ENCODE results near the gene HLA-A. TPM values are rescaled to one million over a fixed set of nuclear protein-coding genes. Genes with fewer than 3 reads are reported as not detected.

Gene HLA-A
- total RNA-seq, 6 experiments from 2014 or later = 107 to 561 (median 406) TPM

GRCh38 chr6:29953001-29953441 is 10.7 kb downstream of the HLA-A start:
- 60% methylated on average over 1 of the region's 3 CpGs for whole genome bisulfite sequencing (ENCODE audit: insufficient coverage, low coverage, low lambda C conversion rate, missing lambda C conversion rate)
- Histone ChIP-seq H3K4me3 (no peak overlapping the region), H3K27ac (no peak overlapping the region), H3K4me1 (no peaks in the 10 kb centered on the region), H3K9me3 (no peaks in the 10 kb centered on the region), H3K36me3 (no peaks in the 10 kb centered on the region), H3K27me3 (no peaks in the 10 kb centered on the region)
- no peak for ATAC-seq
- DNase-seq = no peak
- TF ChIP-seq CTCF (IDR thresholded peaks at IDR 0.05) (no peak), POLR2A (IDR thresholded peaks at IDR 0.05) (no peak)
- intact Hi-C loops (cut with DNase I) = no loop called here

GRCh38 chr6:29953686-29954085 is 11.4 kb downstream of the HLA-A start:
- no peak for TF ChIP-seq CTCF (IDR thresholded peaks at IDR 0.05)
- no peak for TF ChIP-seq POLR2A (IDR thresholded peaks at IDR 0.05)
- Histone ChIP-seq H3K9me3 (no peaks in the 10 kb centered on the region), H3K27ac (no peak overlapping the region), H3K4me1 (no peaks in the 10 kb centered on the region), H3K36me3 (no peaks in the 10 kb centered on the region), H3K4me3 (no peak overlapping the region), H3K27me3 (no peaks in the 10 kb centered on the region)
- WGBS (ENCODE audit: insufficient coverage, low coverage, low lambda C conversion rate, missing lambda C conversion rate) = 60% methylated on average over 1 of the region's 2 CpGs
- DNase-seq (no peak), ATAC-seq (peak in 1 of 4 donors; percentile 15)
- intact Hi-C loops (cut with DNase I) = no loop called here

GRCh38 chr6:29954272-29954671 is 11.9 kb downstream of the HLA-A start:
- Histone ChIP-seq H3K4me3 (no peak overlapping the region), H3K27me3 (no peaks in the 10 kb centered on the region), H3K27ac (no peak overlapping the region), H3K4me1 (no peaks in the 10 kb centered on the region), H3K9me3 (no peaks in the 10 kb centered on the region), H3K36me3 (no peaks in the 10 kb centered on the region)
- no peak for TF ChIP-seq CTCF (IDR thresholded peaks at IDR 0.05)
- no peak for TF ChIP-seq POLR2A (IDR thresholded peaks at IDR 0.05)
- intact Hi-C loops (cut with DNase I) = no loop called here
- DNase-seq = no peak
- no peak for ATAC-seq
- WGBS (ENCODE audit: insufficient coverage, low coverage, low lambda C conversion rate, missing lambda C conversion rate) = 75% methylated on average over 1 of the region's 1 CpG

GRCh38 chr6:29955783-29956182 is 13.5 kb downstream of the HLA-A start:
- DNase-seq = no peak
- WGBS (ENCODE audit: insufficient coverage, low coverage, low lambda C conversion rate, missing lambda C conversion rate) = 76% methylated on average over 9 of the region's 9 CpGs
- TF ChIP-seq CTCF (IDR thresholded peaks at IDR 0.05) = no peak
- no peak for TF ChIP-seq POLR2A (IDR thresholded peaks at IDR 0.05)
- H3K4me1 ChIP-seq = no peaks in the 10 kb centered on the region
- no peak overlapping the region for H3K27ac ChIP-seq
- no peaks in the 10 kb centered on the region for H3K27me3 ChIP-seq
- intact Hi-C loops (cut with DNase I) = no loop called here
- ATAC-seq = no peak
- no peak overlapping the region for H3K4me3 ChIP-seq
- no peaks in the 10 kb centered on the region for H3K9me3 ChIP-seq
- H3K36me3 ChIP-seq = no peaks in the 10 kb centered on the region

GRCh38 chr6:29956518-29956917 is 14.2 kb downstream of the HLA-A start:
- Histone ChIP-seq H3K36me3 (no peaks in the 10 kb centered on the region), H3K27me3 (no peaks in the 10 kb centered on the region), H3K9me3 (no peaks in the 10 kb centered on the region), H3K4me1 (no peaks in the 10 kb centered on the region), H3K4me3 (no peak overlapping the region), H3K27ac (no peak overlapping the region)
- intact Hi-C loops (cut with DNase I) = no loop called here
- WGBS (ENCODE audit: insufficient coverage, low coverage, low lambda C conversion rate, missing lambda C conversion rate) = 80% methylated on average over 2 of the region's 21 CpGs
- TF ChIP-seq POLR2A (IDR thresholded peaks at IDR 0.05) (no peak), CTCF (IDR thresholded peaks at IDR 0.05) (no peak)
- DNase-seq (no peak), ATAC-seq (peak in 1 of 4 donors; percentile 18)

Data from right lobe of liver (tissue), 6 donors.